ENCODE measurements around the gene TANGO2. TPM values are rescaled to one million over a fixed set of nuclear protein-coding genes. Genes with fewer than 3 reads are reported as not detected.

Gene TANGO2
- total and polyA plus RNA-seq, 9 of the 15 experiments (the other 6 are each of a cell fraction or from before 2014, with no cell fraction given): 15.5 to 94.9 (median 70.1) TPM

DNA sequence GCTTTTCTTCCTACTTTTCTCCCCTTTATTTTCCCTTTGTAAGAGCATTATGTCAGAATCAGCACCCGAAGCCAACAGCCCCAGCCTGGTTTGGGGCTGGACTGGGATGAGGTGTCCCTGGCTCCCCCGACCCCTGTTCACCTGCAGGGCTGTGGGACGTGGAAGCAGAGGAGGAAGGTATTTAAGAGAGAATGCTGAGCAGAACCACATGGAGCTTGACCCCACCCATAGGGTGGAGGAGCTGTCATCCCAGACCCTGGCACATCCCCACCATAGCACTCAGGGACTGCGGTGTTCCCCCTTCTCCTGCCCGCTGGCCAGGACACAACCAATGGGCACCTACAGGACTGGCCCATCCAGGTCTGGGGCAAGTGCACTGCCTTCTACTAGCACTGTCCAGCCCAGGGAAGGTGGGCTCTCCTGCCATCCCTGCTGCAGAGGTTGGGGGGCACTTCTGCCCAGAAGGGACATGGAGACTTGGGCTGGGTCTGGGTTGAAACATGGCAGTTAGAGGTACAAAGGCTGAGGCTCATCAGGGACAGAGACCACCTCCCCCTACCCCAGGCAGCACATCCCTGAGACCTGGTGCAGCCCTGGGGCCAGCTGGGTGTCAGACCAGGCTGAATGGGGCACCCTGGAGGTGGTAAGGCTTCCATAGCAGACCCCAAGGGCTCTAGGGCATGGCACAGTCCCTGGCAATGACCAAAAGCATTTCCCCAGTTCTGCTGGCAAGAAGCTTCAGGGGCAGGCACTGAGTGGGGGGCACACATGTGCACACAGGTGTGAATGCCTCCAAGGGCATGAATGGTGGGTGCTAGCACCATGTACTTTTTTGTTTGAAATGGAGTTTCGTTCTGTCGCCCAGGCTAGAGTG is 19.7 kb downstream of the TANGO2 start (continued):
- no peak for TF ChIP-seq CBX2 (IDR thresholded peaks at IDR 0.05; ENCODE audit: insufficient read depth, low read length, poor library complexity, severe bottlenecking)
- TF ChIP-seq ZNF165 (CRISPR knock-in tag; IDR thresholded peaks at IDR 0.05; ENCODE audit: borderline replicate concordance): no peak
- no peak for TF ChIP-seq NFE2L1 (tag; IDR thresholded peaks at IDR 0.05; ENCODE audit: borderline replicate concordance, low read depth)
- TF ChIP-seq NBN (IDR thresholded peaks at IDR 0.05; ENCODE audit: low read depth): no peak
- no peak for TF ChIP-seq CEBPG (CRISPR knock-in tag; IDR thresholded peaks at IDR 0.05)
- no peak for TF ChIP-seq CEBPG (tag; conservative IDR thresholded peaks at IDR 0.05 in 1 of 2, IDR thresholded peaks at IDR 0.05 in 1 of 2)
- TF ChIP-seq HMGN3 (IDR thresholded peaks at IDR 0.05; ENCODE audit: borderline replicate concordance, extremely low read depth, insufficient read length, low read depth, low read length): no peak
- TF ChIP-seq ZBTB7A (IDR thresholded peaks at IDR 0.05; ENCODE audit: borderline replicate concordance, control insufficient read depth, low read depth, low read length): peak; percentile 15; the same call in 1 of the 2 replicates
- TF ChIP-seq CHD2 (IDR thresholded peaks at IDR 0.05; ENCODE audit: low read depth, low read length): 0 out of 2 replicates have a peak, but pooled peaks have one; percentile 15
- TF ChIP-seq ZSCAN32 (CRISPR knock-in tag; IDR thresholded peaks at IDR 0.05): no peak
- TF ChIP-seq NR3C1 (CRISPR knock-in tag; IDR thresholded peaks at IDR 0.05): peak; percentile 66; the same call in 1 of the 2 replicates
- TF ChIP-seq MYBL2 (IDR thresholded peaks at IDR 0.05; ENCODE audit: low read depth): no peak
- 0 out of 2 replicates have a peak, but pooled peaks have one; percentile 69 for TF ChIP-seq MYBL2 (CRISPR knock-in tag; IDR thresholded peaks at IDR 0.05; ENCODE audit: borderline replicate concordance)
- no peak for TF ChIP-seq XRCC3 (IDR thresholded peaks at IDR 0.05)
- TF ChIP-seq PTBP1 (IDR thresholded peaks at IDR 0.05; ENCODE audit: low read depth, low read length): no peak
- no peak for TF ChIP-seq NRF1 (conservative IDR thresholded peaks at IDR 0.05 in 1 of 2, IDR thresholded peaks at IDR 0.05 in 1 of 2)
- TF ChIP-seq TAF15 (IDR thresholded peaks at IDR 0.05; ENCODE audit: low read depth, low read length): 0 out of 2 replicates have a peak, but pooled peaks have one; percentile 44
- TF ChIP-seq RBFOX2 (IDR thresholded peaks at IDR 0.05; ENCODE audit: low read depth, low read length): 0 out of 2 replicates have a peak, but pooled peaks have one; percentile 13
- TF ChIP-seq PBX2 (CRISPR knock-in tag; IDR thresholded peaks at IDR 0.05; ENCODE audit: low read depth): no peak
- no peak for TF ChIP-seq PBX2 (tag; conservative IDR thresholded peaks at IDR 0.05; ENCODE audit: low read depth)
- peak; percentile 35 for TF ChIP-seq WHSC1 (IDR thresholded peaks at IDR 0.05; ENCODE audit: low read length)
- no peak for TF ChIP-seq CTCFL (IDR thresholded peaks at IDR 0.05; ENCODE audit: borderline replicate concordance, insufficient read depth, low read depth, low read length, poor library complexity, severe bottlenecking)
- no peak for TF ChIP-seq JUNB (CRISPR knock-in tag; conservative IDR thresholded peaks at IDR 0.05)
- TF ChIP-seq MCM5 (IDR thresholded peaks at IDR 0.05; ENCODE audit: low read depth): no peak

Data from K562 (cell line).